HEK293 (cell line): ENCODE measurements around the gene SLC35G6.
A peak's percentile ranks its signal among the peaks of the same experiment; 100 is the strongest.
"Not testable (repeated sequence)": the region's sequence is repeated elsewhere in the genome, so short reads cannot be mapped to it uniquely, and the experiment has no call there.

Source experiments
- CTCF ChIA-PET: fragments of 350-600 bp; formaldehyde crosslinking; extraction: SDS; loops from one replicate; lab custom pipeline; 2021; ENCODE audit warnings: antibody characterized with exemption; lab: Yijun Ruan, JAX
- POLR2A ChIA-PET: fragments of 300-600 bp; formaldehyde crosslinking; extraction: SDS; loops from one replicate; lab custom pipeline; 2020; ENCODE audit warnings: antibody characterized with exemption, inconsistent platforms; lab: Yijun Ruan, JAX
- H3K27ac ChIP-seq: fragments of 200-500 bp; sonication (Bioruptor generic); 2 replicates; pipeline ENCODE4 v1.5.1; 2014; ENCODE audit warnings: low read depth, low read length, control low read depth, inconsistent platforms; ENCODE audit errors: extremely low read depth
- H3K36me3 ChIP-seq, 2 experiments: fragments of 200-500 bp in 1 of 2; sonication (Bioruptor generic) in 1 of 2; 1 replicate in 1 of 2; 2 replicates in 1 of 2; pipeline ENCODE4 v1.5.1; 2014 to 2017; ENCODE audit warnings: inconsistent platforms in 2 of 2, low read length in 2 of 2; ENCODE audit not compliant: control insufficient read depth in 2 of 2, insufficient read depth in 1 of 2
- H3K4me1 ChIP-seq: fragments of 200-500 bp; sonication (Bioruptor generic); 2 replicates; pipeline ENCODE4 v1.5.1; 2014; ENCODE audit warnings: mild to moderate bottlenecking, low read length, inconsistent platforms; ENCODE audit not compliant: control insufficient read depth, insufficient read depth
- H3K4me3 ChIP-seq: 2 replicates; pipeline ENCODE4 v1.5.1; 2011; ENCODE audit warnings: low read depth, mild to moderate bottlenecking, control low read depth, low read length, moderate library complexity
- H3K9me3 ChIP-seq: fragments of 200-500 bp; sonication (Bioruptor generic); 2 replicates; pipeline ENCODE4 v1.5.1; 2014; ENCODE audit warnings: low read depth, low read length, inconsistent platforms; ENCODE audit not compliant: control insufficient read depth, insufficient read depth
- ATF2 ChIP-seq: fragments of 450-650 bp; formaldehyde crosslinking; IDR thresholded peaks from 2 replicates; pipeline ENCODE4 v1.5.1; 2016; ENCODE audit warnings: missing biosample characterization, missing genetic modification characterization, low read depth
- BCL11B ChIP-seq: fragments of 450-650 bp; formaldehyde crosslinking; IDR thresholded peaks from 2 replicates; pipeline ENCODE4 v1.5.1; 2016; ENCODE audit warnings: low read depth, missing biosample characterization, missing genetic modification characterization
- EGR2 ChIP-seq: fragments of 450-650 bp; formaldehyde crosslinking; IDR thresholded peaks from 2 replicates; pipeline ENCODE4 v1.5.1; 2016; ENCODE audit warnings: low read depth, missing biosample characterization, missing genetic modification characterization
- GLIS1 ChIP-seq: fragments of 450-650 bp; formaldehyde crosslinking; IDR thresholded peaks from 2 replicates; pipeline ENCODE4 v1.5.1; 2016; ENCODE audit warnings: missing biosample characterization, missing genetic modification characterization
- IKZF3 ChIP-seq: fragments of 450-650 bp; IDR thresholded peaks from 2 replicates; pipeline ENCODE4 v1.5.0; 2018; ENCODE audit warnings: missing biosample characterization, mild to moderate bottlenecking, missing genetic modification characterization, moderate library complexity
- OSR2 ChIP-seq: fragments of 450-650 bp; formaldehyde crosslinking; IDR thresholded peaks from 2 replicates; pipeline ENCODE4 v1.5.1; 2016; ENCODE audit warnings: missing biosample characterization, missing genetic modification characterization
- PRDM2 ChIP-seq: fragments of 450-650 bp; formaldehyde crosslinking; IDR thresholded peaks from 2 replicates; pipeline ENCODE4 v1.5.1; 2016; ENCODE audit warnings: missing biosample characterization, missing genetic modification characterization, borderline replicate concordance
- SP7 ChIP-seq: fragments of 450-650 bp; formaldehyde crosslinking; IDR thresholded peaks from 2 replicates; pipeline ENCODE4 v1.5.1; 2016; ENCODE audit warnings: missing biosample characterization, missing genetic modification characterization
- WT1 ChIP-seq: fragments of 450-650 bp; formaldehyde crosslinking; IDR thresholded peaks from 2 replicates; pipeline ENCODE4 v1.5.1; 2016; ENCODE audit warnings: missing biosample characterization, missing genetic modification characterization
- YY2 ChIP-seq: fragments of 450-650 bp; formaldehyde crosslinking; IDR thresholded peaks from 2 replicates; pipeline ENCODE4 v1.5.1; 2016; ENCODE audit warnings: missing biosample characterization, missing genetic modification characterization
- ZBTB17 ChIP-seq: fragments of 450-650 bp; formaldehyde crosslinking; IDR thresholded peaks from 2 replicates; pipeline ENCODE4 v1.5.1; 2016; ENCODE audit warnings: missing biosample characterization, missing genetic modification characterization
- ZBTB7A ChIP-seq: fragments of 450-650 bp; formaldehyde crosslinking; IDR thresholded peaks from 2 replicates; pipeline ENCODE4 v1.5.1; 2016; ENCODE audit warnings: low read depth, missing biosample characterization, missing genetic modification characterization
- ZNF114 ChIP-seq: fragments of 450-650 bp; formaldehyde crosslinking; IDR thresholded peaks from 2 replicates; pipeline ENCODE4 v1.5.0; 2017; ENCODE audit warnings: missing biosample characterization, missing genetic modification characterization
- ZNF138 ChIP-seq: fragments of 450-650 bp; formaldehyde crosslinking; IDR thresholded peaks from 2 replicates; pipeline ENCODE4 v1.5.1; 2016; ENCODE audit warnings: missing biosample characterization, missing genetic modification characterization, borderline replicate concordance
- ZNF335 ChIP-seq: fragments of 450-650 bp; formaldehyde crosslinking; conservative IDR thresholded peaks from 2 replicates; pipeline ENCODE4 v1.5.1; 2016; ENCODE audit warnings: missing biosample characterization, missing genetic modification characterization
- ZNF433 ChIP-seq: fragments of 450-650 bp; formaldehyde crosslinking; IDR thresholded peaks from 2 replicates; pipeline ENCODE4 v1.5.1; 2016; ENCODE audit warnings: missing biosample characterization, missing genetic modification characterization, low read depth
- ZNF600 ChIP-seq: fragments of 450-650 bp; formaldehyde crosslinking; IDR thresholded peaks from 2 replicates; pipeline ENCODE4 v1.5.1; 2016; ENCODE audit warnings: missing biosample characterization, missing genetic modification characterization
- ZNF610 ChIP-seq: fragments of 450-650 bp; formaldehyde crosslinking; IDR thresholded peaks from 2 replicates; pipeline ENCODE4 v1.5.1; 2016; ENCODE audit warnings: missing biosample characterization, missing genetic modification characterization, borderline replicate concordance
- ZNF830 ChIP-seq: fragments of 450-650 bp; IDR thresholded peaks from 2 replicates; pipeline ENCODE4 v1.5.0; 2018; ENCODE audit warnings: missing biosample characterization, missing genetic modification characterization, low read depth, mild to moderate bottlenecking, moderate library complexity
- ZSCAN30 ChIP-seq: fragments of 450-650 bp; IDR thresholded peaks from 2 replicates; pipeline ENCODE4 v1.5.1; 2018; ENCODE audit warnings: missing biosample characterization, mild to moderate bottlenecking, missing genetic modification characterization, moderate library complexity

Gene SLC35G6

DNA sequence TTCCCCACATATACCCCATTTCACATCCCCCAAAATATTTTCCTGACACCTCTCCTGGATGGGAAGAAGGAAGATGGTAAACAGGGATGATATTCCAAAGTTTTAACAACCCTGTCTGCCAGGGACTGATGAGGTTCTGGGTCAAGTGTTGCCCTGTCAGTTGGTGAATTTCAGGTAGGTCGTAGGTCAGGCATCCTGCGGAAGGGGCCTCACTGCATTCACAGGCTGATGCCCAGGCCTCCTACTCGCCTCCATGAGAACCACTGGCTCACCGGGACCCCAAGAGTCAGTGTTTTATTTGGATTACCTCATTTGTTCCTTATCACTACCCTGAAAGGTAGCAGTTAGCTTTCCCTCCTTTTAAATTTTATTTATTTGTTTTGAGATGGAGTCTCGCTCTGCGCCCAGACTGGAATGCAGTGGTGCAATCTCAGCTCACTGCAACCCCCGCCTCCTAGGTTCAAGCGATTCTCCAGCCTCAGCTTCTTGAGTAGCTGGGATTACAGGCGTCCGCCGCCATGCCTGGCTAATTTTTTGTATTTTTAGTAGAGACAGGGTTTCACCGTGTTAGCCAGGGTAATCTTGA lies 12.3 kb upstream of the SLC35G6 start:
- H3K9me3 ChIP-seq: no peaks in the 10 kb centered on the region
- peak; percentile 68 for TF ChIP-seq ATF2 (tag by site-specific recombination)
- no peak for TF ChIP-seq YY2
- no peak for TF ChIP-seq ZNF114 (tag by site-specific recombination)
- TF ChIP-seq EGR2: no peak
- peak; percentile 76 for TF ChIP-seq OSR2
- TF ChIP-seq ZNF335: peak; percentile 76
- TF ChIP-seq IKZF3: peak; percentile 58; the same call in 1 of the 2 replicates
- TF ChIP-seq GLIS1 (tag by site-specific recombination): no peak
- no peak overlapping the region for H3K4me3 ChIP-seq
- CTCF ChIA-PET: interaction anchor here (0.5 to 0.9 kb wide), 2 partner anchors 62 to 89 kb away, joined by 3 read pairs; no protein-coding TSS in a partner anchor
- H3K4me1 ChIP-seq: peaks cover 6% of the 10 kb centered on the region
- POLR2A ChIA-PET: interaction anchor here (0.7 kb wide), 1 partner anchor 45 kb away, joined by 3 read pairs; no protein-coding TSS in a partner anchor
- peaks cover 0 to 24% of the 10 kb centered on the region in 2 experiments; a peak in 2 of 3 replicates for H3K36me3 ChIP-seq
- peak overlapping the region; percentile 31; the same call in 1 of the 2 replicates for H3K27ac ChIP-seq

DNA sequence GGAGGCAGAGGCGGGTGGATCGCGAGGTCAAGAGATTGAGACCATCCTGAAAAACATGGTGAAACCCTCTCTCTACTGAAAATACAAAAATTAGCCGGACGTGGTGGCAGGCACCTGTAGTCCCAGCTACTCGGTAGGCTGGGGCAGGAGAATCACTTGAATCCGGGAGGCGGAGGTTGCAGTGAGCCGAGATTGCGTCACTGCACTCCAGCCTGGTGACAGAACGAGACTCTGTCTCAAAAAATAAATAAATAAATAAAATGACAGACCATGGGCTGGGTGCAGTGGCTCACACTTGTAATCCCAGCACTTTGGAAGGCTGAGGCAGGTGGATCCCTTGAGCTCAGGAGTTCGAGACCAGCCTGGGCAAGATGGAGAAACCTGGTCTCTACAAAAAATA lies 11.4 kb upstream of the SLC35G6 start:
- not testable (repeated sequence) for H3K4me3 ChIP-seq, H3K4me1 ChIP-seq, H3K27ac ChIP-seq, H3K9me3 ChIP-seq
- 0 out of 2 replicates have a peak, but pooled peaks have one; percentile 45 for TF ChIP-seq ZNF600 (tag by site-specific recombination)
- H3K36me3 ChIP-seq: peaks cover 0 to 21% of the 10 kb centered on the region in 2 experiments; a peak in 2 of 3 replicates
- ChIA-PET CTCF (interaction anchor here (0.6 to 1.6 kb wide), 6 partner anchors 8 to 104 kb away, joined by 3 to 7 read pairs (median 4); no protein-coding TSS in a partner anchor), POLR2A (interaction anchor here (1.3 to 1.5 kb wide), 2 partner anchors 10 to 66 kb away, joined by 3 to 10 read pairs; partner anchors contain the start of gene TMEM256)

- H3K27ac ChIP-seq, H3K4me3 ChIP-seq, H3K9me3 ChIP-seq, H3K4me1 ChIP-seq: not testable (repeated sequence)
- POLR2A ChIA-PET: interaction anchor here (0.6 to 2.0 kb wide), 7 partner anchors 10 to 328 kb away, joined by 3 to 10 read pairs (median 3); partner anchors contain the start of genes POLR2A and TMEM256
- peaks cover 0 to 19% of the 10 kb centered on the region in 2 experiments; a peak in 2 of 3 replicates for H3K36me3 ChIP-seq
- CTCF ChIA-PET: interaction anchor here (0.6 to 1.7 kb wide), 6 partner anchors 9 to 105 kb away, joined by 3 to 7 read pairs (median 4); partner anchors contain the start of gene ZBTB4
Observed at GRCh38 chr17:7470457-7470973, 10.7 kb upstream of the SLC35G6 start.

DNA sequence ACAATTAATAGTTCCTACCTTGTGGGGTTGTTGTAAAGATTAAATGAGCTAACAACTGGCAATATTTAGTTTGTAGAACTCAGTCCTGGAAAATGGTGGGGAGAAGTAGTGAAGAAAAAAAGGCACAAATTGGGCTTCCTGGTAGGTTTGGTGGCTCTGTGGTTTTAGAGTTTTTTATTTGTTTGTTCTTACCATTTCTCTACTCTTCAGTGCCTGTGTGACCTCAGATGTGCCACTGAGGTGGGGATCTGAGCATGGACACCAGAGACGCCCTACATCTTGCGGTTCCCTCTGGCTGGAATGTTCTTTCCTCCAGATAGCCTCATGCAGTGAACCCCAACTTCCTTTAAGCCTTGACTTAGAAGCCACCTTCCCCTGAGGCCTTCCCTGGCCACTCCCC lies 9.5 kb upstream of the SLC35G6 start:
- Histone ChIP-seq H3K36me3 (peaks cover 0 to 8% of the 10 kb centered on the region in 2 experiments; a peak in 2 of 3 replicates), H3K4me3 (no peak overlapping the region), H3K27ac (peak overlapping the region; percentile 17; the same call in 1 of the 2 replicates), H3K4me1 (peaks cover 8% of the 10 kb centered on the region), H3K9me3 (no peaks in the 10 kb centered on the region)
- CTCF ChIA-PET: interaction anchor here (1.0 to 1.7 kb wide), 3 partner anchors 8 to 89 kb away, joined by 3 to 6 read pairs (median 5); partner anchors contain the start of gene ZBTB4
- POLR2A ChIA-PET: interaction anchor here (1.7 to 2.0 kb wide), 2 partner anchors 13 to 25 kb away, joined by 3 to 8 read pairs; partner anchors contain the start of gene POLR2A
- TF ChIP-seq ZBTB17 (no peak), WT1 (tag by site-specific recombination) (no peak), ZNF610 (tag by site-specific recombination) (no peak), ZNF830 (no peak), PRDM2 (tag by site-specific recombination) (no peak), BCL11B (tag by site-specific recombination) (no peak), ZNF433 (tag by site-specific recombination) (no peak), ZNF138 (tag by site-specific recombination) (no peak), SP7 (tag by site-specific recombination) (no peak), ZNF114 (tag by site-specific recombination) (no peak), ZBTB7A (tag by site-specific recombination) (no peak), ZSCAN30 (tag by site-specific recombination) (no peak)
